HepG2 (cell line): ENCODE measurements around the gene OS9. TPM values are rescaled to one million over a fixed set of nuclear protein-coding genes. Genes with fewer than 3 reads are reported as not detected.

Experiments
- ATAC-seq: fragments of 200-7000 bp; cut with Tn5 transposase; 3 replicates; pipeline ENCODE4 v1.9.1; 2020; ENCODE audit warnings: mild to moderate bottlenecking, moderate library complexity
- BruUV-seq: library from RNA; stranded (reverse); fragments of 400-500 nt; replicated peaks from 2 replicates; lab custom pipeline; 2021; lab: Mats Ljungman, UMichigan
- CTCF ChIA-PET: fragments of 300-600 bp; formaldehyde crosslinking; extraction: SDS; loops from one replicate; lab custom pipeline; 2021; ENCODE audit warnings: low total read pairs, inconsistent platforms, low intra/inter-chr PET ratio; lab: Yijun Ruan, JAX
- POLR2A ChIA-PET: fragments of 350-600 bp; sonication (Branson Sonifier 250); formaldehyde crosslinking; loops from one replicate; lab custom pipeline; 2020; ENCODE audit warnings: antibody characterized with exemption, inconsistent platforms; lab: Yijun Ruan, JAX
- DNase-seq: peaks from one replicate; pipeline ENCODE4 v3.0.0-alpha.2; 2015; ENCODE audit warnings: low spot score
- FAIRE-seq: peaks from 3 replicates; lab custom pipeline; 2011; peaks lifted over from hg19 to GRCh38; lab: Jason Lieb, UNC
- H2AFZ ChIP-seq: one replicate; pipeline ENCODE4 v1.6.1; 2011; ENCODE audit warnings: low read length, inconsistent platforms
- H3K27ac ChIP-seq: fragments of 300-600 bp; 3 replicates; pipeline ENCODE4 v1.8.0; 2011; ENCODE audit warnings: mixed run types, mild to moderate bottlenecking, mixed read lengths, low read length, inconsistent platforms; ENCODE audit not compliant: insufficient read depth; ENCODE audit errors: extremely low read length
- H3K27me3 ChIP-seq, 2 experiments: fragments of 200-600 bp in 1 of 2; 2 replicates in 1 of 2; 3 replicates in 1 of 2; pipeline versions ENCODE4 v1.6.0 to v1.8.0; 2011; ENCODE audit warnings: low read length in 2 of 2, mild to moderate bottlenecking in 2 of 2, moderate library complexity in 2 of 2, inconsistent platforms in 1 of 2; ENCODE audit not compliant: insufficient read depth in 2 of 2, control insufficient read depth in 1 of 2
- H3K36me3 ChIP-seq, 2 experiments: fragments of 200-600 bp in 1 of 2; replicated peaks in 1 of 2; 2 replicates in 1 of 2; 3 replicates in 1 of 2; pipeline versions ENCODE4 v1.5.1 to v1.8.0; 2011; ENCODE audit warnings: low read length in 2 of 2, inconsistent platforms in 1 of 2; ENCODE audit not compliant: insufficient read depth in 2 of 2, control insufficient read depth in 1 of 2
- H3K4me1 ChIP-seq: 2 replicates; pipeline ENCODE4 v1.5.1; 2012; ENCODE audit warnings: low read length, inconsistent platforms; ENCODE audit not compliant: insufficient read depth
- H3K4me2 ChIP-seq: 2 replicates; pipeline ENCODE4 v1.6.0; 2011; ENCODE audit warnings: low read depth, low read length, inconsistent platforms
- H3K4me3 ChIP-seq, 3 experiments: fragments of 200-600 bp in 1 of 3; sonication (generic), shearing (Covaris generic) in 1 of 3; replicated peaks in 1 of 3; 2 replicates each; pipeline ENCODE4 v1.5.1; 2011 to 2016; ENCODE audit warnings: low read length in 3 of 3, inconsistent platforms in 2 of 3, low read depth in 2 of 3, mild to moderate bottlenecking in 2 of 3, control low read depth in 1 of 3, mixed read lengths in 1 of 3; ENCODE audit not compliant: insufficient read depth in 1 of 3
- H3K79me2 ChIP-seq: one replicate; pipeline ENCODE4 v1.6.1; 2011; ENCODE audit warnings: low read length, inconsistent platforms; ENCODE audit not compliant: insufficient read depth
- H3K9ac ChIP-seq: 2 replicates; pipeline ENCODE4 v1.6.0; 2011; ENCODE audit warnings: mild to moderate bottlenecking, low read depth, low read length, inconsistent platforms; ENCODE audit not compliant: insufficient read depth
- H3K9me3 ChIP-seq: 2 replicates; pipeline ENCODE4 v1.5.1; 2012; ENCODE audit warnings: mild to moderate bottlenecking, low read length
- H4K20me1 ChIP-seq: 2 replicates; pipeline ENCODE4 v1.6.0; 2011; ENCODE audit warnings: inconsistent platforms, mild to moderate bottlenecking, low read length, moderate library complexity; ENCODE audit not compliant: insufficient read depth
- CREB1 ChIP-seq, 2 experiments: fragments of 450-650 bp in 1 of 2; IDR thresholded peaks; 2 replicates each; pipeline ENCODE4 v1.6.1; 2016 to 2017; ENCODE audit warnings: control low read depth in 1 of 2, mild to moderate bottlenecking in 1 of 2, missing compliant biosample characterization in 1 of 2, missing genetic modification characterization in 1 of 2
- FOXK1 ChIP-seq: sonication (generic); formaldehyde crosslinking; IDR thresholded peaks from 2 replicates; pipeline ENCODE4 v1.4.0; 2020; ENCODE audit warnings: low read depth, missing genetic modification reagents, borderline replicate concordance
- FOXO1 ChIP-seq: sonication (generic); formaldehyde crosslinking; IDR thresholded peaks from 2 replicates; pipeline ENCODE4 v1.4.0; 2020; ENCODE audit warnings: missing genetic modification reagents
- HNRNPL ChIP-seq: fragments of 200-400 bp; formaldehyde crosslinking; IDR thresholded peaks from 2 replicates; pipeline ENCODE4 v1.6.1; 2017; ENCODE audit warnings: mild to moderate bottlenecking, low read depth, low read length
- HNRNPLL ChIP-seq: fragments of 200-400 bp; formaldehyde crosslinking; IDR thresholded peaks from 2 replicates; pipeline ENCODE4 v1.6.1; 2017; ENCODE audit warnings: mild to moderate bottlenecking, low read depth, low read length; ENCODE audit not compliant: poor library complexity, severe bottlenecking
- NCOA1 ChIP-seq: sonication (generic); formaldehyde crosslinking; IDR thresholded peaks from 2 replicates; pipeline ENCODE4 v1.9.0; 2021; ENCODE audit warnings: missing genetic modification reagents
- NFKB2 ChIP-seq: sonication (generic); formaldehyde crosslinking; IDR thresholded peaks from 2 replicates; pipeline ENCODE4 v1.4.0; 2020; ENCODE audit warnings: missing genetic modification reagents, borderline replicate concordance
- NKX3-1 ChIP-seq: sonication (generic); formaldehyde crosslinking; IDR thresholded peaks from 2 replicates; pipeline ENCODE4 v1.5.0; 2020; ENCODE audit warnings: missing genetic modification reagents
- SP140L ChIP-seq: sonication (generic); formaldehyde crosslinking; IDR thresholded peaks from 2 replicates; pipeline ENCODE4 v1.4.0; 2020; ENCODE audit warnings: missing genetic modification reagents, borderline replicate concordance
- TSC22D2 ChIP-seq: sonication (generic); formaldehyde crosslinking; IDR thresholded peaks from 2 replicates; pipeline ENCODE4 v1.5.1; 2020; ENCODE audit warnings: missing genetic modification reagents, mild to moderate bottlenecking, borderline replicate concordance
- ZMYM4 ChIP-seq: sonication (generic); formaldehyde crosslinking; IDR thresholded peaks from 2 replicates; pipeline ENCODE4 v1.8.1; 2023; ENCODE audit warnings: mild to moderate bottlenecking, missing genetic modification reagents
- ZNF235 ChIP-seq: sonication (generic); formaldehyde crosslinking; IDR thresholded peaks from 2 replicates; pipeline ENCODE4 v1.8.1; 2023; ENCODE audit warnings: mild to moderate bottlenecking, missing genetic modification reagents, borderline replicate concordance
- ZNF773 ChIP-seq: sonication (generic); formaldehyde crosslinking; IDR thresholded peaks from 2 replicates; pipeline ENCODE4 v1.4.0; 2020; ENCODE audit warnings: missing genetic modification reagents, borderline replicate concordance
- WGBS: methylation state at CpG from one replicate; pipeline ENCODE4 v1.1.6; 2017; ENCODE audit warnings: low lambda C conversion rate; 5-methylcytosine and 5-hydroxymethylcytosine counted together
- in situ Hi-C: cut with HindIII; loops from 2 replicates; pipeline ENCODE4 v1.10.0; 2017; ENCODE audit warnings: low pct_unique_long_range_greater_than_20kb; ENCODE audit not compliant: extremely low pct_ligation_motif_present
- intact Hi-C: fragments of 100-400 bp; cut with micrococcal nuclease; formaldehyde crosslinking; loops from one replicate; pipeline ENCODE4 v1.10.0; 2022; ENCODE audit not compliant: unreplicated experiment
- polyA plus RNA-seq, 8 experiments: library from polyadenylated mRNA; depleted of rRNA in 3 of 8; stranded (reverse) in 7 of 8; unstranded in 1 of 8; fragments of >200 nt; fragmentation: Illumina TruSeq in 4 of 8; extraction: Trizol in 4 of 8; gene quantifications; 2 replicates each; pipeline versions ENCODE4 v1.2.1 to v1.2.3, GENCODE V29; 2011 to 2016; ENCODE audit warnings: low read depth in 4 of 8, missing spikeins in 1 of 8, mixed read lengths in 1 of 8; ENCODE audit not compliant: insufficient read depth in 1 of 8
- total RNA-seq, 5 experiments: library from RNA; depleted of rRNA; stranded (reverse); fragments of >200 nt; fragmentation: Illumina TruSeq; extraction: Trizol; gene quantifications; 2 replicates each; pipeline ENCODE4 v1.2.3, GENCODE V29; 2016; ENCODE audit warnings: low read depth in 1 of 5
- TF ChIP-seq, protein P1 (sequence below): sonication (generic); formaldehyde crosslinking; conservative IDR thresholded peaks from 2 replicates; pipeline ENCODE4 v1.8.1; 2023; ENCODE audit warnings: missing genetic modification reagents
- TF ChIP-seq, protein P2 (sequence below): sonication (generic); formaldehyde crosslinking; IDR thresholded peaks from 2 replicates; pipeline ENCODE4 v1.8.1; 2022; ENCODE audit warnings: low read depth, mild to moderate bottlenecking, missing genetic modification reagents
- TF ChIP-seq, protein P3 (sequence below): sonication (generic); formaldehyde crosslinking; IDR thresholded peaks from 2 replicates; pipeline ENCODE4 v1.4.0; 2020; ENCODE audit warnings: missing genetic modification reagents, borderline replicate concordance

Gene OS9
- total and polyA plus RNA-seq, 2 of the 13 experiments (the other 11 are each of a cell fraction or from before 2014, with no cell fraction given), result 156 to 206 TPM

GRCh38 chr12:57730336-57731067 is 36.6 kb downstream of the OS9 start (continued):
- TF ChIP-seq CREB1 (IDR thresholded peaks at IDR 0.05), result no peak
- no peak for TF ChIP-seq CREB1 (CRISPR knock-in tag; IDR thresholded peaks at IDR 0.05)
- TF ChIP-seq ZNF773 (CRISPR knock-in tag), result no peak
- no peak for TF ChIP-seq NFKB2 (CRISPR knock-in tag)
- TF ChIP-seq FOXK1, result no peak
- no peak for TF ChIP-seq TSC22D2 (CRISPR knock-in tag)
- TF ChIP-seq FOXO1 (CRISPR knock-in tag), result no peak

DNA sequence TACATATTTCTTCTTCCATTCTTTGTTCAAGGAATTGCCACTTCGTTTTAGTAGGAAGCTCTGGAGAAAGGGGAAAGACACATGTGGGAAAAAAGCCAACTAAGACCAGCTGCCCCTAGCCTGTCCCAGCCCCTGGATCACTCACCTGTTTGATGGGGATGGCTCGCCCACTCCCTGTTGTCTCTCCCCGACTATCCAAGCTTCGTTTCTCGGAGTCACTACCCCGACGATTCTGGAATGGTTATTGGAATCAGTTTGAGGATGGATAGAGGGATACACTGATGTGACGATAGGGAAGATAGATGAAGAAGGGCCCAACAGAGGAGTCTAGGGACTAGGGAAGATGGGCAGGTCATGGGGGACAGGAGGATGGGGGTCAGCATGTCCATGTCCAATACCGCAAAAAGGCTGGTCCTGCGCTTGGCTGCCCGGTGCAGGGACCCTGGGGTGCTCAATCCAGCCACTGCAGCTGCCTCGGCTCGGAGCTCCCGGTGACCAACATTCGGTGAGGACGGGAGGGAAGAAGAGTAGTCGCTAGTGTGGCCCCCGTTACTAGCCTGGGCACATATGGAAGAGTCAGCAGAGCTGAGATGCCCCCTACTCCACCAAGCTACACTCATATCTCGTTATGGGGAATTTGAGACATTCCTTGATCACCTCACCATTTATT is 37.6 kb downstream of the OS9 start:
- H3K4me1 ChIP-seq, result peaks cover 24% of the 10 kb centered on the region
- H2AFZ ChIP-seq, result no peak overlapping the region
- ChIA-PET POLR2A (no interaction called here), CTCF (no interaction called here)
- FAIRE-seq, result no peak
- H3K4me2 ChIP-seq, result no peak overlapping the region
- no peaks in the 10 kb centered on the region for H4K20me1 ChIP-seq
- H3K4me3 ChIP-seq, result no peak overlapping the region
- H3K79me2 ChIP-seq, result no peaks in the 10 kb centered on the region
- no peaks in the 10 kb centered on the region for H3K9me3 ChIP-seq
- no TSS peak for BruUV-seq
- intact Hi-C loops (no loop called here), in situ Hi-C loops (no loop called here)
- no peak for DNase-seq
- ATAC-seq, result no peak
- 18% methylated on average over 18 of the region's 19 CpGs for WGBS
- no peaks in the 10 kb centered on the region for H3K36me3 ChIP-seq
- no peak overlapping the region for H3K27ac ChIP-seq
- no peak overlapping the region for H3K9ac ChIP-seq
- peaks cover 6 to 43% of the 10 kb centered on the region in 2 experiments for H3K27me3 ChIP-seq
- no peak for TF ChIP-seq NKX3-1 (CRISPR knock-in tag)
- TF ChIP-seq HNRNPL, result no peak
- TF ChIP-seq, protein P1, sequence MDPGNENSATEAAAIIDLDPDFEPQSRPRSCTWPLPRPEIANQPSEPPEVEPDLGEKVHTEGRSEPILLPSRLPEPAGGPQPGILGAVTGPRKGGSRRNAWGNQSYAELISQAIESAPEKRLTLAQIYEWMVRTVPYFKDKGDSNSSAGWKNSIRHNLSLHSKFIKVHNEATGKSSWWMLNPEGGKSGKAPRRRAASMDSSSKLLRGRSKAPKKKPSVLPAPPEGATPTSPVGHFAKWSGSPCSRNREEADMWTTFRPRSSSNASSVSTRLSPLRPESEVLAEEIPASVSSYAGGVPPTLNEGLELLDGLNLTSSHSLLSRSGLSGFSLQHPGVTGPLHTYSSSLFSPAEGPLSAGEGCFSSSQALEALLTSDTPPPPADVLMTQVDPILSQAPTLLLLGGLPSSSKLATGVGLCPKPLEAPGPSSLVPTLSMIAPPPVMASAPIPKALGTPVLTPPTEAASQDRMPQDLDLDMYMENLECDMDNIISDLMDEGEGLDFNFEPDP (CRISPR knock-in tag), result no peak
- no peak for TF ChIP-seq SP140L (CRISPR knock-in tag)
- no peak for TF ChIP-seq NCOA1 (CRISPR knock-in tag)
- TF ChIP-seq, protein P2, sequence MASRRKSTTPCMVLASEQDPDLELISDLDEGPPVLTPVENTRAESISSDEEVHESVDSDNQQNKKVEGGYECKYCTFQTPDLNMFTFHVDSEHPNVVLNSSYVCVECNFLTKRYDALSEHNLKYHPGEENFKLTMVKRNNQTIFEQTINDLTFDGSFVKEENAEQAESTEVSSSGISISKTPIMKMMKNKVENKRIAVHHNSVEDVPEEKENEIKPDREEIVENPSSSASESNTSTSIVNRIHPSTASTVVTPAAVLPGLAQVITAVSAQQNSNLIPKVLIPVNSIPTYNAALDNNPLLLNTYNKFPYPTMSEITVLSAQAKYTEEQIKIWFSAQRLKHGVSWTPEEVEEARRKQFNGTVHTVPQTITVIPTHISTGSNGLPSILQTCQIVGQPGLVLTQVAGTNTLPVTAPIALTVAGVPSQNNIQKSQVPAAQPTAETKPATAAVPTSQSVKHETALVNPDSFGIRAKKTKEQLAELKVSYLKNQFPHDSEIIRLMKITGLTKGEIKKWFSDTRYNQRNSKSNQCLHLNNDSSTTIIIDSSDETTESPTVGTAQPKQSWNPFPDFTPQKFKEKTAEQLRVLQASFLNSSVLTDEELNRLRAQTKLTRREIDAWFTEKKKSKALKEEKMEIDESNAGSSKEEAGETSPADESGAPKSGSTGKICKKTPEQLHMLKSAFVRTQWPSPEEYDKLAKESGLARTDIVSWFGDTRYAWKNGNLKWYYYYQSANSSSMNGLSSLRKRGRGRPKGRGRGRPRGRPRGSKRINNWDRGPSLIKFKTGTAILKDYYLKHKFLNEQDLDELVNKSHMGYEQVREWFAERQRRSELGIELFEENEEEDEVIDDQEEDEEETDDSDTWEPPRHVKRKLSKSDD (CRISPR knock-in tag), result no peak
- TF ChIP-seq, protein P3, sequence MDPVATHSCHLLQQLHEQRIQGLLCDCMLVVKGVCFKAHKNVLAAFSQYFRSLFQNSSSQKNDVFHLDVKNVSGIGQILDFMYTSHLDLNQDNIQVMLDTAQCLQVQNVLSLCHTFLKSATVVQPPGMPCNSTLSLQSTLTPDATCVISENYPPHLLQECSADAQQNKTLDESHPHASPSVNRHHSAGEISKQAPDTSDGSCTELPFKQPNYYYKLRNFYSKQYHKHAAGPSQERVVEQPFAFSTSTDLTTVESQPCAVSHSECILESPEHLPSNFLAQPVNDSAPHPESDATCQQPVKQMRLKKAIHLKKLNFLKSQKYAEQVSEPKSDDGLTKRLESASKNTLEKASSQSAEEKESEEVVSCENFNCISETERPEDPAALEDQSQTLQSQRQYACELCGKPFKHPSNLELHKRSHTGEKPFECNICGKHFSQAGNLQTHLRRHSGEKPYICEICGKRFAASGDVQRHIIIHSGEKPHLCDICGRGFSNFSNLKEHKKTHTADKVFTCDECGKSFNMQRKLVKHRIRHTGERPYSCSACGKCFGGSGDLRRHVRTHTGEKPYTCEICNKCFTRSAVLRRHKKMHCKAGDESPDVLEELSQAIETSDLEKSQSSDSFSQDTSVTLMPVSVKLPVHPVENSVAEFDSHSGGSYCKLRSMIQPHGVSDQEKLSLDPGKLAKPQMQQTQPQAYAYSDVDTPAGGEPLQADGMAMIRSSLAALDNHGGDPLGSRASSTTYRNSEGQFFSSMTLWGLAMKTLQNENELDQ (CRISPR knock-in tag), result no peak
- TF ChIP-seq HNRNPLL, result no peak
- no peak for TF ChIP-seq ZMYM4 (CRISPR knock-in tag)
- TF ChIP-seq ZNF235, result no peak
